ENCODE data around the gene ATP8B1.
"Not testable (repeated sequence)": the region's sequence is repeated elsewhere in the genome, so short reads cannot be mapped to it uniquely, and the experiment has no call there.

Gene ATP8B1

DNA sequence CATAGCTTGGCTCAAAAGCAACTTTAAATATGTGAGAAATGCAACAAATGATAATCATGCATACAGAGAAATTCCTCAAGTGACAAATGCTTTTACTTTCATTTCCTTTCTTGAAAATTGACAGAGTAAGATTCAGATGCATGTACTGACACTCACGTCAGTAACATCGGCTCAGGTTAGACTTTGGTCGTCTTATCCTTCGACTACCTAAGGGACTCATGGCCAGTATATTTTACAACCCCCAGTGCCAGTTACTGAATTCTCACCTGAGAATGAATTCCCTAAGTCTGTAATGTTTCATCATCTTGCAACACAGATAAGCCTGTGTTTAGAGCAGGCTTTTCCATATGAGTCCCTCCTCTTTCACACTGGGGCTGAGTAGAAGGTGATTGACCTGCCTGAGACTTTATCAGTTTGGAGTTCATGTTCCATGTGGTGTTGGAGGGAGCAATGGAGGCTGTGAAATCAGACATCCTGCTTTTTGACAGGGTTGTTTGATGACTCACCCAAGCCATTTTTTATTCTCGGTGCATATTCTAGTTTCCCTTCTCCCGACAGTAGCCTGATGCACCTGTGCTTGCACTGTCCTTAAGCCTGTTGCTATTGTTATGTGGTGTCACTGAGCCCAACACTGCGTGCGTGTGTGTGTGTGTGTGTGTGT lies 30.5 kb upstream of the ATP8B1 start:
- in situ Hi-C loops (cut with MboI; ENCODE audit: low sequenced_read_pairs), result no loop called here
- no peaks in the 10 kb centered on the region for H3K36me3 ChIP-seq (replicated peaks)
- no peak overlapping the region for H3K4me3 ChIP-seq
- H3K27me3 ChIP-seq (ENCODE audit: low read depth), result no peaks in the 10 kb centered on the region
- no peaks in the 10 kb centered on the region for H3K4me1 ChIP-seq
- peaks cover 3% of the 10 kb centered on the region; the same call in 1 of the 2 replicates for H3K9me3 ChIP-seq
- no peak for DNase-seq (ENCODE audit: low spot score in 2 of 2)

DNA sequence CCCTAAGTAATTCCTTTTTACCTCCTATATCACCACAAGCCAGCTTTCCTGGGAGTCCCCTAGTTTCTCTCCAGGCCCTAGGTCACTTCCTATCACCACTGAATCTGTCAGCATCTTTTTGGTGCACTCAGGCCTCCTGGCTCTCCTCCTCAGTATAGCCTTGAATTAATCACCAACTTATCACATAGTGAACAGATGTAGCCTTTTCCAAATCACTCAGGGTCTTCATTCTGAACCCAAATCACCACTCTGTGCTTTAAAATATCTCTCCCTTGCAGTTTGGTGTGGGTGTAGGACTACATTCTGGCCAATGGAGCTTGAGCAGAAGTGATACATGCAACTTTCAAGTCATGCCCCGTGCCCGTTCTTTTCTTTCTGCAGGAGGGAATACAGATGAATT lies 29.6 kb upstream of the ATP8B1 start:
- Histone ChIP-seq H3K27me3 (ENCODE audit: low read depth) (no peaks in the 10 kb centered on the region), H3K4me1 (no peaks in the 10 kb centered on the region), H3K36me3 (replicated peaks) (no peaks in the 10 kb centered on the region), H3K4me3 (no peak overlapping the region), H3K9me3 (peaks cover 3% of the 10 kb centered on the region; the same call in 1 of the 2 replicates)
- in situ Hi-C loops (cut with MboI; ENCODE audit: low sequenced_read_pairs), result no loop called here
- no peak for DNase-seq (ENCODE audit: low spot score in 2 of 2)

DNA sequence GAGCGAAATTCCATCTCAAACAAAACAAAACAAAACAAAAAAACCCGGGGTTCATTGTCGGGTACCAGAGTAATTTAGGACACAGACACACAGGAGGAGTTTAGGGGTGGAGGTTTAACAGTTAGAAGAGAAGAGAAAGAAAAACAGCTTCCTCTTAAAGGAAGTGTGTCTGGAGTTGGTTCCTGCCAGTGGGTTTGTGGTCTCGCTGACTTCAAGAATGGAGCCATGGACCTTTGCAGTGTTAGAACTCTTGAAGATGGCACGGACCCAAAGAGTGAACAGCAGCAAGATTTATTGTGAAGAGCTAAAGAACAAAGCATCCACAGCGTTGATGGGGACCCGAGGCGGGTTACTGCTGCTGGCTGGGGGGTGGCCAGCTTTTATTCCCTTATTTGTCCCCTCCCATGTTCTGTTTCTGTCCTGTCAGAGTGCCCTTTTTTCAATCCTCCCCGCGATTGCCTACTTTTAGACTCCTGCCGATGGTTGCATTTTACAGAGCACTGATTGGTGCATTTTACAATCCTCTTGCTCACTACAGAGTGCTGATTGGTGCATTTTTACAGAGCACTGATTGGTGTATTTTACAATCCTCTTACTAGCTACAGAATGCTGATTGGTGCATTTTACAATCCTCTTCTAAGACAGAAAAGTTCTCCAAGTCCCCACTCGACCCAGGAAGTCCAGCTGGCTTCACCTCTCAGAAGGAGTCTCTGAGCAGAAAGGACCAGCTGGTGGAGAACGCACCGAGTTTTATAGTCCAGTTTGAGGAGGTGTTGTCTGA lies 28.7 kb upstream of the ATP8B1 start:
- DNase-seq (ENCODE audit: low spot score in 2 of 2), result no peak
- no peaks in the 10 kb centered on the region for H3K27me3 ChIP-seq (ENCODE audit: low read depth)
- H3K4me1 ChIP-seq, result no peaks in the 10 kb centered on the region
- peaks cover 3% of the 10 kb centered on the region; the same call in 1 of the 2 replicates for H3K9me3 ChIP-seq
- in situ Hi-C loops (cut with MboI; ENCODE audit: low sequenced_read_pairs), result no loop called here
- no peaks in the 10 kb centered on the region for H3K36me3 ChIP-seq (replicated peaks)
- H3K4me3 ChIP-seq, result no peak overlapping the region

DNA sequence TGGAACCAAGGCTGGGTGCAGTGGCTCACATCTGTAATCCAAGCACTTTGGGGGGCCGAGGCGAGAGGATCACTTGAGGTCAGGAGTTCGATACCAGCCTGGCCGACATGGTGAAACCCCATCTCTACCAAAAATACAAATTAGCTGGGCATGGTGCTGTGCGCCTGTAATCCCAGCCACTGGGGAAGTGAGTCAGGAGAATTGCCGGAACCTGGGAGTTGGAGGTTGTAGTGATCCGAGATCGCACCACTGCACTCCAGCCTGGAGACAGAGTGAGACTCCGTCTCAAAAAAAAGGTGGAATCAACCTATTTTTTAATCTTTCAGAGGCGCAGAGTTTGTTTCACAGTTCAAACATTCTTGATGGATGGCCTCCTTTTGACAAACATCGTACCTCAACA lies 24.5 kb upstream of the ATP8B1 start:
- Histone ChIP-seq H3K27me3 (ENCODE audit: low read depth) (no peaks in the 10 kb centered on the region), H3K4me1 (no peaks in the 10 kb centered on the region), H3K4me3 (no peak overlapping the region), H3K9me3 (peaks cover 3% of the 10 kb centered on the region; the same call in 1 of the 2 replicates), H3K36me3 (replicated peaks) (no peaks in the 10 kb centered on the region)
- no peak for DNase-seq (ENCODE audit: low spot score in 2 of 2)
- in situ Hi-C loops (cut with MboI; ENCODE audit: low sequenced_read_pairs), result no loop called here

DNA sequence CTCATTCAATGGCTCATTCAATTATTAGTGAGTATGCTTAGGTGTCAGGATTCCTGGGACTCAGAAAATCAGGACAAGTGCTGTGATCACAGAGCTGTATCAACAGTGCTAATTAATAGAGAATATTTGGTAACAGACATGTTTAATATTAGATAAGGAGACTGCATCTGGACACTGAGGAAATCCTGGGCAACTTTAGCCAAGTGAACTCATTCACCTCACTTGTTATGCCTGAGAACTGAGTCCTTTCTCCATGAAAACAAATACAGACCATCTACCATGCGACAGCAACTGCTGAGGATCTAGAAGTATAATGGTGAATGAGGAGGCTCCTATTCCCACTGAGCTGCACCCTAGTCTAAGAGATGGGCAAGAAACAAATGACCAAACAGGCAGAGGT lies 23.1 kb upstream of the ATP8B1 start:
- H3K4me1 ChIP-seq, result no peaks in the 10 kb centered on the region
- no peak for DNase-seq (ENCODE audit: low spot score in 2 of 2)
- no peaks in the 10 kb centered on the region for H3K27me3 ChIP-seq (ENCODE audit: low read depth)
- in situ Hi-C loops (cut with MboI; ENCODE audit: low sequenced_read_pairs), result no loop called here
- H3K9me3 ChIP-seq, result no peaks in the 10 kb centered on the region
- no peak overlapping the region for H3K4me3 ChIP-seq
- H3K36me3 ChIP-seq (replicated peaks), result no peaks in the 10 kb centered on the region

DNA sequence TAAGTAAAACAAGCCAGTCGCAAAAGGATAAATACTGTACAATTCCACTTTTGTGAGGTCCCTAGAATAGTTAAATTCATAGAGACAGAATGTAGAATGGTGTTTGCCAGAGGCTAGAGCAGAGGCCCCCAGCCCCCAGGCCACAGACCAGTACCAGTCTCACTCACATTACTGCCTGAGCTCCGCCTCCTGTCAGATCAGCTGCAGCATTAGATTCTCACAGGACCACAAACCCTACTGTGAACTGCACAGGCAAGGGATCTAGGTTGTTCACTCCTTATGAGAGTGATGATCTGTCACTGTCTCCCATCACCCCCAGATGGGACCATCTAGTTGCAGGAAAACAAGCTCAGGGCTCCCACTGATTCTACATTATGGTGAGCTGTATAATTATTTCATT lies 17.5 kb upstream of the ATP8B1 start:
- in situ Hi-C loops (cut with MboI; ENCODE audit: low sequenced_read_pairs), result not testable (repeated sequence)

DNA sequence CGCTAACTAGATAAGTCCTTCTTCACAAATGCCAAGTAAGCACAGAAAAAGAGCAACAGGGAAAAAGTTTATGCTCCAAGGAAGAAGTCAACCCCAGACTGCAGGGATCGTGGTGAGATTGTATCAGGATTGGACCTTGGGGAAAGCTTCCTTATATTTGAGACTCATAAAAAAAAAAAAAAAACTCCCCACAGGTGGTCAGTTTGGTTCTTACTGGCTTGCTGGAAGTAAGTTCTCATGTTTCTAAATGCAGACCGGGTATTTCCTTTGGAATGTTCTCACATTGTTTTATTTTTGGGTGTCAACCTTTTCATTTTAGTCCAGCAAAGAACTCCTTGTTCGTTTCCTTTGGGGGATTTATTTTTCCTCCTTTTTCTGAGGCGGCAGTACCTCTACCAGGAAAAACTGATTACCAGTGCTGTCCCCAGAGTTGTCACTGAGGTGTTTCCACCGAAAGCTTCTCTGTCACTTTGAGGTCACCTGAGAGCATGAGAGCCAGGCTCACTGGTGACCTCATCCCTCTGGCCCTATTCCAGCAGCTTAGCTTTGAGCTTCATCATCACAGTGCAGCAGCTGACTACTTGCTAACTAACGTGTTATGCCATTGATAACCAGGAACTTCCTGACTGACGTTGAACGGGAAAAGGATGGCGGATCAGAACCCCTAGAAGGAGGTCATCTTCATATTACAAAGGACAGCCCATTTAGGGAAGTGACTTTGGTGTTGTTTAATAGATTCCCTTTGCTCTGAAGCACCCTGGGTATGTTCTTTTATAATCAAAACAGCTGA lies 16.8 kb upstream of the ATP8B1 start:
- H3K4me3 ChIP-seq, result no peak overlapping the region
- DNase-seq (ENCODE audit: low spot score in 2 of 2), result no peak
- H3K27me3 ChIP-seq (ENCODE audit: low read depth), result no peaks in the 10 kb centered on the region
- H3K4me1 ChIP-seq, result no peaks in the 10 kb centered on the region
- no peaks in the 10 kb centered on the region for H3K9me3 ChIP-seq
- H3K36me3 ChIP-seq (replicated peaks), result no peaks in the 10 kb centered on the region
- in situ Hi-C loops (cut with MboI; ENCODE audit: low sequenced_read_pairs), result no loop called here

More for the DNA sequence above, 17.5 kb upstream of the ATP8B1 start:
- H3K27me3 ChIP-seq (ENCODE audit: low read depth); H3K4me1 ChIP-seq; H3K9me3 ChIP-seq; H3K36me3 ChIP-seq (replicated peaks); DNase-seq (ENCODE audit: low spot score in 2 of 2); H3K4me3 ChIP-seq: not testable (repeated sequence)

DNA sequence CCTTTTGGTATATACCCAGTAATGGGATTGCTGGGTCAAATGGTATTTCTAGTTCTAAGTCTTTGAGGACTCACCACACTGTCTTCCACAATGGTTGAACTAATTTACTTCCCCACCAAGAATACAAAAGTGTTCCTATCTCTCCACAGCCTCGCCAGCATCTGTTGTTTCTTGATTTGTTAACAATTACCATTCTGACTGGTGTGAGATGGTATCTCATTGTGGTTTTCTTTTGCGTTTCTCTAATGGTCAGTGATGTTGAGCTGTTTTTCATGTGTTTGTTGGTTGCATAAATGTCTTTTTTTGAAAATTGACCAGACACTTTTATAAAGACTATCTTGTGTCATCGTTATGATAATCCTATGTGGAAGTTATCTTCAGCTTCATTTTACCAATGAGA lies 16.0 kb upstream of the ATP8B1 start:
- H3K9me3 ChIP-seq, result no peaks in the 10 kb centered on the region
- in situ Hi-C loops (cut with MboI; ENCODE audit: low sequenced_read_pairs), result no loop called here
- no peaks in the 10 kb centered on the region for H3K27me3 ChIP-seq (ENCODE audit: low read depth)
- H3K4me3 ChIP-seq, result no peak overlapping the region
- no peaks in the 10 kb centered on the region for H3K4me1 ChIP-seq
- no peak for DNase-seq (ENCODE audit: low spot score in 2 of 2)
- no peaks in the 10 kb centered on the region for H3K36me3 ChIP-seq (replicated peaks)

DNA sequence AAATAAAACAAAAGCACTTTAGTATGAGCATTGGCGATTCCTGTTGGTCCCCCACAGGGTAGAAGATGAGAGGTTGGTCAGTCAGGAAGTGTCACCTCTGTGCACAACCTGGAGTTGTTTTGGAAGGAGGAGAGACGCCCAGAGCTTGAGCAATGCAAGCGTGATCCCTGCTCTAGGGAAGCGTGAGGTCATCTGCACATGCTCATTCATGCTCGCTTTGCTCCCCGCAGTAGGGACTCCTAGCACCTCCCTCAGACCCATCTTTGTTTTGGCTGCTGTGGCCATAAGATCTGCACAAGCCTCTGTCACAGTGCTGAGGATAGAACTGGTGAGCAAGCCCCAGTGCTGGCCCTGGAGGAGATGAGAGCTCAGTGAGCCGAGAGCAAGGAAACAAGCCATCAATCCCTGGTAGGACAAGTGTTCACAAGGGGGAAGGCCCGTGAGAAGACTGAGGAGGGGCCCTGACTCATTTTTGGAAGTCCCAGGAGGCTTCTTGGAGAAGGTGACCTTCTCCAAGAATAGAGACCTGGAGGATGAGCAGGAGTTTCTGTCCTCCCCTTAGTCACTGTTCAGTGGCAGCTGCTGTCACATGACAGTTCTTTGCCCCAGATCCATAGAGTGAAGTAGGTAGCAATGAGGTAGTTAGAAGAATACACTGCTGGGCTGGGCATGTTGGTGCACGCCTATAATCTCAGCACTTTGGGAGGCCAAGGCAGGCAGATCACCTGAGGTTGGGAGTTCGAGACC lies 13.3 kb upstream of the ATP8B1 start:
- Histone ChIP-seq H3K36me3 (replicated peaks) (no peaks in the 10 kb centered on the region), H3K9me3 (no peaks in the 10 kb centered on the region), H3K4me3 (no peak overlapping the region), H3K4me1 (no peaks in the 10 kb centered on the region), H3K27me3 (ENCODE audit: low read depth) (no peaks in the 10 kb centered on the region)
- DNase-seq (ENCODE audit: low spot score in 2 of 2), result no peak
- in situ Hi-C loops (cut with MboI; ENCODE audit: low sequenced_read_pairs), result no loop called here

DNA sequence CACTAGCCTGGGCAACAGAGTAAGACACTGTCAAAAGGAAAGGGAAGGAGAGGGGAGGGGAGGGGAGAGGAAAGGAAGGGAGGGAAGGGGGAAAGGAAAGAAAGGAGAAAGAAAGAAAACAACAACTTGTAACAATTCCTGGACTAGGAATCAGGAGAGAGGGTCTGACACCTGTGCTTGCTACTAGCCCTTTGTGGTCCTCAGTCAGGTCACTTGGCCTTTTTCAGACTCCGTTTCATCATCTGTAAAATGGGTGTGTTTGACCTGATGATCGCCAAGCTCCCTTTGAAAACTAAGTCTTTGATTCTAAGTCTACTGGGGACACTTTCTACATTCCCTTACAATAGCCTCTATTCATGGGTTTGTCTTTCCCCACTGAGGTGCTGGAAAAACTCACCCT lies 11.4 kb upstream of the ATP8B1 start:
- no peaks in the 10 kb centered on the region for H3K9me3 ChIP-seq
- DNase-seq (ENCODE audit: low spot score in 2 of 2), result no peak
- H3K4me3 ChIP-seq, result no peak overlapping the region
- no peaks in the 10 kb centered on the region for H3K27me3 ChIP-seq (ENCODE audit: low read depth)
- no peaks in the 10 kb centered on the region for H3K4me1 ChIP-seq
- H3K36me3 ChIP-seq (replicated peaks), result no peaks in the 10 kb centered on the region
- in situ Hi-C loops (cut with MboI; ENCODE audit: low sequenced_read_pairs), result no loop called here

DNA sequence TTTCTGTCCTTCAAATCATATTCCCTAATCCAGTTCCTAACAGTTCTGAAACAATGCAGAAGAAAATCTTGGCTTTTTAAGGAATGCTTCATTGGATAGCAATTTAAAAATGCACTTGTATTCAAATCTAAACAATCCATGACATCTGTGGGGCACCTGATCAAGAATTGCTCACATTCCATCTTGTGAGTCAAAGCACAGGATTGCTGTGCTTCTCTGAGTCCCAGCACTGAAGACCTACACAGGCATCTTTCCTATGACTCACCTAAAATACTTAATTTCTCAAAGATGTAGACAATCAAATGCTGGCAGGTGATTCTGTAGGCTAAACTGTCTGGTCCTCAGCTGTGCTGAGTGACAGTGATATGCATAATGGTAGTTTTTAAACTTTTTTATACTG lies 10.1 kb upstream of the ATP8B1 start:
- Histone ChIP-seq H3K4me1 (no peaks in the 10 kb centered on the region), H3K9me3 (no peaks in the 10 kb centered on the region), H3K36me3 (replicated peaks) (no peaks in the 10 kb centered on the region), H3K4me3 (no peak overlapping the region), H3K27me3 (ENCODE audit: low read depth) (peaks cover under 1% of the 10 kb centered on the region)
- in situ Hi-C loops (cut with MboI; ENCODE audit: low sequenced_read_pairs), result no loop called here
- no peak for DNase-seq (ENCODE audit: low spot score in 2 of 2)

DNA sequence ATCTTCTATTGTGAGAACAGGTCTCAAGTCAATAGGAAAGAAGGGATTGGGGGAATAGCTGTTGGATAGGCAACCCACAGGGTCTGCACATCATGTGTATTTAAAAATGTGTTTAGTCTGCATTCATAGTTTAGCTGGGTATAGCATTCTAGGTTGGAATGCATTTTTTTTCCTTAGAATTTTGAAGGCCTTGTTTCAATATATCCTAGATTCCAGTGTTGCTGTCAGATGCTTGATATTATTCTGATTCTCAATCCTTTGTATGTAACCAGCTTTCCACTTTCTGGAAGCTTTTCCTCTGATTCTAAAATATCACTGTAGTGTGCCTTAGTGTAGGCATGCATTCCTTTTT lies 9.0 kb upstream of the ATP8B1 start:
- no peaks in the 10 kb centered on the region for H3K4me1 ChIP-seq
- H3K36me3 ChIP-seq (replicated peaks), result no peaks in the 10 kb centered on the region
- no peak for DNase-seq (ENCODE audit: low spot score in 2 of 2)
- in situ Hi-C loops (cut with MboI; ENCODE audit: low sequenced_read_pairs), result no loop called here
- no peak overlapping the region for H3K4me3 ChIP-seq
- no peaks in the 10 kb centered on the region for H3K9me3 ChIP-seq
- H3K27me3 ChIP-seq (ENCODE audit: low read depth), result peaks cover 5% of the 10 kb centered on the region

DNA sequence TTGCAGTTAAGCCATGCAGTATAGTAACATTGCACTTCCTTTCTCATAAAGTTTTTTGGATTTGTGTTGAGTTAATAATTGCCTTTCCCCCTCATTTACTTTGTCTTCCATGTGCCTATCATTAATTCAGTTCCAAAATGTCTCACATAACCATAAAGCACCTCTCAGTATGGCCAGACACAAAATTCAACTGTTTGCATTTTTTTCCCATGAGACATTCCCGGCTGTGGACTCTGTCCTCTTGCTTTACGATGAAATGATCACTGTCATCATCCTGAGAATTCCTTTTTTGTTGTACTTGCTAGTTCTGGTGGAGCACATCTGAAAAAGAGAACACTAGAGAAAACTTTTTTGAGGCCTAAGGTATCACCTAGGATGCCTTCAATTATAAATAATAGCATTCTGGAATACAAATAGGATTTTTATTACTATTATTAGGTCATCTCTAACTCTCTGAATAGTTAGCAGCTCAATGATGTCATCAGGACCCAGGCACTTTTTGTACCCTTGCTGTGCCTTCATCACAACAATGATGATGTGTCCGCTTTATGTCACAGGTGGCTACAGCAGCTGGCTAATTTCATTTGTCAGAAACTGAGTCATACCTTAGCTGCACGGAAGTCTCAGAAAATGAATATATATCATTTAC lies 8.5 kb upstream of the ATP8B1 start:
- Histone ChIP-seq H3K27me3 (ENCODE audit: low read depth) (peaks cover 5% of the 10 kb centered on the region), H3K4me1 (no peaks in the 10 kb centered on the region), H3K36me3 (replicated peaks) (no peaks in the 10 kb centered on the region), H3K9me3 (no peaks in the 10 kb centered on the region), H3K4me3 (no peak overlapping the region)
- in situ Hi-C loops (cut with MboI; ENCODE audit: low sequenced_read_pairs), result no loop called here
- no peak for DNase-seq (ENCODE audit: low spot score in 2 of 2)
